A549 (cell line): ENCODE measurements around the gene SCAMP1. TPM values are rescaled to one million over a fixed set of nuclear protein-coding genes. Genes with fewer than 3 reads are reported as not detected.

ENCODE experiments used
- ATAC-seq, 2 experiments: fragments of 200-7000 bp in 1 of 2; fragments of >200 bp in 1 of 2; cut with Nextera tagmentation in 1 of 2; cut with Tn5 transposase in 1 of 2; 3 replicates each; pipeline versions ENCODE4 v1.8.0 to v1.9.1; 2018 to 2020; ENCODE audit warnings: mild to moderate bottlenecking in 1 of 2, moderate library complexity in 1 of 2
- CTCF ChIA-PET: fragments of 300-600 bp; sonication (Branson Sonifier 250); formaldehyde crosslinking; extraction: SDS; loops from one replicate; lab custom pipeline; 2021; ENCODE audit warnings: antibody characterized with exemption, inconsistent platforms; lab: Yijun Ruan, JAX
- POLR2A ChIA-PET: fragments of 350-600 bp; formaldehyde crosslinking; extraction: SDS; loops from one replicate; lab custom pipeline; 2021; ENCODE audit warnings: antibody characterized with exemption, inconsistent platforms; lab: Yijun Ruan, JAX
- DNase-seq, 2 experiments: peaks; one replicate each; pipeline versions ENCODE4 v3.0.0 to v3.0.0-alpha.2; 2011 to 2016; ENCODE audit warnings: low read depth in 1 of 2, low spot score in 1 of 2
- FAIRE-seq: peaks from 2 replicates; lab custom pipeline; 2011; peaks lifted over from hg19 to GRCh38; lab: Jason Lieb, UNC
- H3K27ac ChIP-seq, 2 experiments: fragments of >200 bp; sonication (Bioruptor Twin); formaldehyde crosslinking; 3 replicates each; pipeline ENCODE4 v1.5.1; 2016 to 2017
- H3K4me1 ChIP-seq: fragments of >200 bp; sonication (Bioruptor Twin); formaldehyde crosslinking; 3 replicates; pipeline ENCODE4 v1.6.1; 2016
- H3K4me2 ChIP-seq: fragments of >200 bp; sonication (Bioruptor Twin); formaldehyde crosslinking; 3 replicates; pipeline ENCODE4 v1.6.1; 2016
- H3K4me3 ChIP-seq: fragments of >200 bp; sonication (Bioruptor Twin); formaldehyde crosslinking; 3 replicates; pipeline ENCODE4 v1.5.1; 2016
- H3K9me3 ChIP-seq: fragments of >200 bp; sonication (Bioruptor Twin); formaldehyde crosslinking; 3 replicates; pipeline ENCODE4 v1.6.1; 2016
- ATOH8 ChIP-seq: fragments of 250-450 bp; sonication (Bioruptor Pico); IDR thresholded peaks from 2 replicates; pipeline ENCODE4 v1.5.0; 2020; ENCODE audit warnings: low read depth, mild to moderate bottlenecking, moderate library complexity
- CBX8 ChIP-seq: fragments of 200-600 bp; sonication (generic); IDR thresholded peaks from 2 replicates; pipeline ENCODE4 v1.6.1; 2016
- CEBPB ChIP-seq, 2 experiments: fragments of >200 bp in 1 of 2; sonication (Bioruptor Twin) in 1 of 2; formaldehyde crosslinking in 1 of 2; IDR thresholded peaks; 2 replicates each; pipeline ENCODE4 v1.6.1; 2012 to 2016
- CHD2 ChIP-seq: fragments of 150-350 bp; IDR thresholded peaks from 2 replicates; pipeline ENCODE4 v1.6.1; 2014; ENCODE audit warnings: low read length; ENCODE audit not compliant: partially characterized antibody
- CHD4 ChIP-seq: fragments of 200-600 bp; sonication (generic); IDR thresholded peaks from 2 replicates; pipeline ENCODE4 v1.6.1; 2016; ENCODE audit warnings: antibody characterized with exemption, mild to moderate bottlenecking, borderline replicate concordance
- EHF ChIP-seq: fragments of 250-450 bp; sonication (Bioruptor Pico); IDR thresholded peaks from 2 replicates; pipeline ENCODE4 v1.5.0; 2020; ENCODE audit warnings: mild to moderate bottlenecking
- EHMT2 ChIP-seq: fragments of 200-600 bp; sonication (generic); IDR thresholded peaks from 2 replicates; pipeline ENCODE4 v1.6.1; 2016; ENCODE audit warnings: antibody characterized with exemption, low read depth, mild to moderate bottlenecking, moderate library complexity
- EP300 ChIP-seq, 2 experiments: fragments of >200 bp; sonication (Bioruptor Twin); formaldehyde crosslinking; IDR thresholded peaks; 2 replicates in 1 of 2; 3 replicates in 1 of 2; pipeline ENCODE4 v1.6.1; 2016 to 2017
- HDAC2 ChIP-seq: fragments of 200-600 bp; sonication (generic); IDR thresholded peaks from 2 replicates; pipeline ENCODE4 v1.6.1; 2016
- HEYL ChIP-seq: fragments of 250-450 bp; sonication (Bioruptor Pico); IDR thresholded peaks from 2 replicates; pipeline ENCODE4 v1.8.0; 2021; ENCODE audit warnings: mild to moderate bottlenecking, moderate library complexity
- HMGXB4 ChIP-seq: fragments of 250-450 bp; sonication (Bioruptor Pico); IDR thresholded peaks from 2 replicates; pipeline ENCODE4 v1.5.0; 2021; ENCODE audit warnings: mild to moderate bottlenecking, moderate library complexity, borderline replicate concordance
- HOXB13 ChIP-seq: fragments of 250-450 bp; sonication (Bioruptor Pico); IDR thresholded peaks from 2 replicates; pipeline ENCODE4 v1.5.0; 2020; ENCODE audit warnings: low read depth, mild to moderate bottlenecking, moderate library complexity
- JUN ChIP-seq, 2 experiments: fragments of >200 bp; sonication (Bioruptor Twin); formaldehyde crosslinking; IDR thresholded peaks; 2 replicates in 1 of 2; 3 replicates in 1 of 2; pipeline ENCODE4 v1.6.1; 2016 to 2017
- JUNB ChIP-seq: fragments of >200 bp; sonication (Bioruptor Twin); formaldehyde crosslinking; IDR thresholded peaks from 2 replicates; pipeline ENCODE4 v1.6.1; 2016
- MAFK ChIP-seq: fragments of 450-650 bp; IDR thresholded peaks from 2 replicates; pipeline ENCODE4 v1.6.1; 2014; ENCODE audit not compliant: partially characterized antibody
- MAZ ChIP-seq: fragments of 150-350 bp; IDR thresholded peaks from 2 replicates; pipeline ENCODE4 v1.6.1; 2014; ENCODE audit warnings: antibody characterized with exemption, low read depth, low read length, borderline replicate concordance
- MYC ChIP-seq: IDR thresholded peaks from 2 replicates; pipeline ENCODE4 v1.6.1; 2012; ENCODE audit warnings: mild to moderate bottlenecking, inconsistent platforms, low read length, improper control_type of control experiment, borderline replicate concordance
- NFE2L2 ChIP-seq: fragments of 150-350 bp; conservative IDR thresholded peaks from 2 replicates; pipeline ENCODE4 v1.6.1; 2014; ENCODE audit warnings: low read length
- NR3C1 ChIP-seq: fragments of >200 bp; sonication (Bioruptor Twin); formaldehyde crosslinking; IDR thresholded peaks from 3 replicates; pipeline ENCODE4 v1.6.1; 2017
- PBX3 ChIP-seq: IDR thresholded peaks from 2 replicates; pipeline ENCODE4 v1.6.1; 2012
- RARB ChIP-seq: fragments of 250-450 bp; sonication (Bioruptor Pico); IDR thresholded peaks from 2 replicates; pipeline ENCODE4 v1.8.0; 2021; ENCODE audit warnings: mild to moderate bottlenecking, moderate library complexity
- RCOR1 ChIP-seq: fragments of 150-350 bp; IDR thresholded peaks from 2 replicates; pipeline ENCODE4 v1.6.1; 2014; ENCODE audit warnings: antibody characterized with exemption, low read length, low read depth
- RFX5 ChIP-seq: fragments of 450-650 bp; IDR thresholded peaks from 2 replicates; pipeline ENCODE4 v1.7.1; 2014; ENCODE audit warnings: antibody characterized with exemption, mild to moderate bottlenecking, moderate library complexity
- SMC3 ChIP-seq: fragments of >200 bp; sonication (Bioruptor Twin); formaldehyde crosslinking; IDR thresholded peaks from 3 replicates; pipeline ENCODE4 v1.6.1; 2018; ENCODE audit warnings: inconsistent platforms
- SREBF2 ChIP-seq: fragments of 450-650 bp; IDR thresholded peaks from 2 replicates; pipeline ENCODE4 v1.6.1; 2014; ENCODE audit warnings: mild to moderate bottlenecking, moderate library complexity
- TP53 ChIP-seq: fragments of 250-450 bp; sonication (Bioruptor Pico); IDR thresholded peaks from 2 replicates; pipeline ENCODE4 v1.5.0; 2021; ENCODE audit warnings: mild to moderate bottlenecking, moderate library complexity
- USF2 ChIP-seq: fragments of 450-650 bp; IDR thresholded peaks from 2 replicates; pipeline ENCODE4 v1.6.1; 2014; ENCODE audit warnings: antibody characterized with exemption
- ZC3H11A ChIP-seq: fragments of 450-650 bp; IDR thresholded peaks from 2 replicates; pipeline ENCODE4 v1.6.1; 2014; ENCODE audit warnings: antibody characterized with exemption, mild to moderate bottlenecking
- ZFP36 ChIP-seq: fragments of 450-650 bp; IDR thresholded peaks from 2 replicates; pipeline ENCODE4 v1.6.1; 2014; ENCODE audit warnings: borderline replicate concordance; ENCODE audit not compliant: partially characterized antibody
- ZNF302 ChIP-seq: fragments of 250-450 bp; sonication (Bioruptor Pico); IDR thresholded peaks from 2 replicates; pipeline ENCODE4 v1.9.0; 2021; ENCODE audit warnings: inconsistent platforms, mild to moderate bottlenecking, moderate library complexity
- ZSCAN20 ChIP-seq: fragments of 250-450 bp; sonication (Bioruptor Pico); IDR thresholded peaks from 2 replicates; pipeline ENCODE4 v1.8.0; 2022; ENCODE audit warnings: mild to moderate bottlenecking, moderate library complexity
- WGBS: methylation state at CpG from one replicate; pipeline ENCODE4 v1.1.6; 2017; ENCODE audit errors: missing lambda C conversion rate; 5-methylcytosine and 5-hydroxymethylcytosine counted together
- polyA plus RNA-seq, 4 experiments: library from polyadenylated mRNA; depleted of rRNA in 3 of 4; stranded (reverse); fragments of >200 nt; fragmentation: RNase III in 1 of 4; extraction: RNeasy Plus Mini Kit Qiagen cat#74134 plus additional on column Dnase treatment in 1 of 4; gene quantifications; 2 replicates in 3 of 4; 3 replicates in 1 of 4; pipeline ENCODE4 v1.2.3, GENCODE V29; 2011 to 2017

The SCAMP1 gene
- polyA plus RNA-seq, 2 of the 4 experiments (the other 2 are of a cell fraction), result 23.8 to 42.2 TPM

- ATAC-seq, result no peak
- H3K27ac ChIP-seq, result peak overlapping the region; percentile 14 to 69; a peak in 3 of 6 replicates
- peak; percentile 73 for FAIRE-seq
- H3K4me2 ChIP-seq, result no peak overlapping the region
- H3K4me3 ChIP-seq, result no peak overlapping the region
- TF ChIP-seq EP300 (IDR thresholded peaks at IDR 0.05), result no peak
- TF ChIP-seq NFE2L2, result no peak
- TF ChIP-seq CBX8, result no peak
- no peak for TF ChIP-seq MYC
- peak; percentile 91 for TF ChIP-seq MAFK
- TF ChIP-seq EHF, result no peak
- TF ChIP-seq RCOR1, result no peak
- no peak for TF ChIP-seq EHMT2
- H3K9me3 ChIP-seq, result no peaks in the 10 kb centered on the region
- CTCF ChIA-PET, result interaction anchor here (1.0 kb wide), 1 partner anchor 33 kb away, joined by 3 read pairs; no protein-coding TSS in a partner anchor
- POLR2A ChIA-PET, result no interaction called here
- no peaks in the 10 kb centered on the region for H3K4me1 ChIP-seq
- WGBS, result 96% methylated on average over 5 of the region's 5 CpGs
- DNase-seq, result no peak
Measured at GRCh38 chr5:78328585-78329173, 31.7 kb upstream of the SCAMP1 start.

DNA sequence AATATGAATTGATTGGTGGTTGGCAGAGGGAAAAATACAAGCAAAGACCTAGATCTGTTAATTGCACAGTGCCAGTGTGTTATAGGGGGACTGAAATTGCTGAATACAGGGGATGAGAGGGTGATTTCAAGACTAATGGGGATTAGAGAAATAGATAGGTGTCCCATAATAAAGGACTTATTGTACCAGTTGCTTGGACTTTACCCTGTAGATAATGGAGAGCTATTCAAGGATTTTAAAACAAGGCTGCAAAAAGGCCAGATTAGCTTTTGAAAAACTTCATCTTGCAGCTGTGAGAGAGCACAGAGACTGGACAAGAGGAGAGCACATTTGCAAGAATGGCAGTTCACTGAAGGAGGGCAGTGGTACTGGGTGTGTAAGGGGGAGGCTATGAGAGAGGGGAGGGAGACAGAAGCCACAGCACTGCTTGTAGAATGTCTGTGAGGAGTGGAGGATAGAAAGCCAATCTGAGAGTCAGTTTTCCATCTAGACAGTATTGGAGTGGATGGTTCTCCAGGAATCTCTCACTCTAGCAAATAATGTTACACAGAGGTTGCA lies 28.8 kb upstream of the SCAMP1 start:
- POLR2A ChIA-PET, result no interaction called here

GRCh38 chr5:78334811-78335210 lies 25.6 kb upstream of the SCAMP1 start:
- no peak for FAIRE-seq
- no peak for ATAC-seq
- Histone ChIP-seq H3K9me3 (peaks cover 14% of the 10 kb centered on the region; the same call in 1 of the 3 replicates), H3K4me1 (no peaks in the 10 kb centered on the region), H3K27ac (no peak overlapping the region), H3K4me2 (no peak overlapping the region), H3K4me3 (no peak overlapping the region)
- POLR2A ChIA-PET, result no interaction called here
- 54% methylated on average over 3 of the region's 3 CpGs for WGBS
- TF ChIP-seq ZNF302 (no peak), CHD2 (no peak), HDAC2 (no peak), RARB (no peak), CBX8 (no peak), ZSCAN20 (CRISPR knock-in tag) (no peak), USF2 (no peak), ZC3H11A (no peak), HMGXB4 (no peak), TP53 (no peak), CEBPB (IDR thresholded peaks at IDR 0.05) (no peak), JUN (IDR thresholded peaks at IDR 0.05) (no peak), CHD4 (no peak)
- CTCF ChIA-PET, result interaction anchor here (0.6 to 1.7 kb wide), 4 partner anchors 14 to 811 kb away, joined by 3 to 4 read pairs (median 4); partner anchors contain the start of gene SCAMP1
- no peak for DNase-seq

More for the DNA sequence above, 28.8 kb upstream of the SCAMP1 start:
- Histone ChIP-seq H3K4me3 (no peak overlapping the region), H3K4me2 (no peak overlapping the region), H3K27ac (no peak overlapping the region), H3K4me1 (no peaks in the 10 kb centered on the region), H3K9me3 (no peaks in the 10 kb centered on the region)
- TF ChIP-seq MAZ, result no peak
- TF ChIP-seq CBX8, result no peak
- TF ChIP-seq RFX5, result no peak
- TF ChIP-seq HEYL (CRISPR knock-in tag), result no peak
- no peak for TF ChIP-seq ZC3H11A
- no peak for TF ChIP-seq PBX3
- TF ChIP-seq EHMT2, result no peak
- TF ChIP-seq NR3C1, result no peak
- TF ChIP-seq ATOH8 (CRISPR knock-in tag), result no peak
- no peak for TF ChIP-seq ZFP36
- TF ChIP-seq ZSCAN20 (CRISPR knock-in tag), result no peak
- no peak for TF ChIP-seq SREBF2
- no peak for TF ChIP-seq HOXB13 (CRISPR knock-in tag)
- TF ChIP-seq MAFK, result no peak
- TF ChIP-seq SMC3, result no peak
- TF ChIP-seq JUNB, result no peak
- CTCF ChIA-PET, result interaction anchor here (0.6 to 1.4 kb wide), 2 partner anchors 10 to 316 kb away, joined by 3 to 4 read pairs; no protein-coding TSS in a partner anchor
- ATAC-seq (no peak), DNase-seq (no peak), FAIRE-seq (no peak)
